Measurements from ENCODE around the gene PRICKLE1. TPM values are rescaled to one million over a fixed set of nuclear protein-coding genes. Genes with fewer than 3 reads are reported as not detected.

Gene PRICKLE1
- total and polyA plus RNA-seq, 2 of the 4 experiments (the other 2 are of a cell fraction), result 21.3 to 21.7 TPM

DNA sequence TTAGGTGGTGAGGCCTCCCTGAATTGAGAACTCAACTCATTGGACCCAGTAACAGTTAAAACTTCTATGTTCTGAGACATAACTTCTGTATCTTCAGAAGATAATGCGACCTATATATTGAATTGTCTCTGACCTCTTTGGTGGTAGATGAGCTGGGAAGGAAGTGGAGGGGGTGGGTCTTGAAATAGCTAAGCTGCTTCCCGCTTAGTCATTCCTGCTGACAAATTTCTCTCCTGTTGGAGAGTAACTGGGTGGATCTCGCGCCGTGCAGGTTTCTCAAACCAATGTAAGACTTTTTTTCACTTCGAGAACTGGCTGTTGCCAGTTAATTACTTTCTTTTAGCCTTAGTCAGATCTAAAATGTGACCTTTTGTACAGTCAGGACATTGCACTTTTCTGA lies 162.8 kb downstream of the PRICKLE1 start:
- Histone ChIP-seq H3K9me3 (ENCODE audit: control insufficient read depth, insufficient read depth, low read length) (no peaks in the 10 kb centered on the region), H3K27me3 (ENCODE audit: control insufficient read depth, insufficient read depth, low read length) (no peaks in the 10 kb centered on the region), H3K56ac (ENCODE audit: extremely low read depth, insufficient read depth, low read length) (no peak overlapping the region), H3K9me1 (ENCODE audit: insufficient read depth, low read length) (no peaks in the 10 kb centered on the region; the same call in 1 of the 2 replicates), H3K23ac (ENCODE audit: low read depth, low read length) (no peak overlapping the region), H2BK20ac (ENCODE audit: low read depth, low read length) (no peak overlapping the region), H2BK120ac (ENCODE audit: low read depth, low read length) (no peak overlapping the region), H3K4me2 (ENCODE audit: low read depth, low read length) (no peak overlapping the region), H3K36me3 (ENCODE audit: control insufficient read depth, insufficient read depth, low read length) (peaks cover 3% of the 10 kb centered on the region; the same call in 1 of the 2 replicates), H4K8ac (ENCODE audit: low read depth in 2 of 2, low read length in 2 of 2) (no peak overlapping the region), H2AK9ac (replicated peaks; ENCODE audit: low read depth, low read length, poor library complexity) (no peak overlapping the region), H3K18ac (ENCODE audit: low read depth, low read length) (no peak overlapping the region), H2AK5ac (ENCODE audit: low read depth, low read length) (no peak overlapping the region), H3K4me3 (ENCODE audit: insufficient read depth, low read depth, low read length) (no peak overlapping the region), H3K9ac (ENCODE audit: low read depth, low read length) (no peak overlapping the region), H4K91ac (ENCODE audit: insufficient read depth, low read depth, low read length) (no peak overlapping the region), H2BK15ac (ENCODE audit: low read depth, low read length) (no peak overlapping the region), H2AFZ (replicated peaks; ENCODE audit: low read length, poor library complexity) (no peak overlapping the region), H3K27ac (ENCODE audit: insufficient read depth, low read length) (no peak overlapping the region), H3K4me1 (ENCODE audit: control insufficient read depth, insufficient read depth, low read length) (peaks cover 2% of the 10 kb centered on the region), H2BK5ac (ENCODE audit: low read depth, low read length, poor library complexity, severe bottlenecking) (no peak overlapping the region), H3K14ac (replicated peaks; ENCODE audit: low read depth, low read length) (no peak overlapping the region), H3K4ac (ENCODE audit: low read depth, low read length) (no peak overlapping the region), H4K5ac (ENCODE audit: low read depth, low read length) (no peak overlapping the region), H4K20me1 (ENCODE audit: insufficient read depth, low read length) (no peaks in the 10 kb centered on the region), H3K79me1 (ENCODE audit: low read depth in 1 of 2, low read length in 2 of 2) (peaks cover 6 to 21% of the 10 kb centered on the region in 2 experiments; a peak in 3 of 4 replicates)
- WGBS, 2 experiments (ENCODE audit: extremely low coverage in 2 of 2, insufficient read length in 1 of 2), result 80% methylated on average over 1 of the region's 6 CpGs; no CpG with 5 or more reads in 1 of the 2 experiments
- no peak; the same call in 1 of the 2 replicates for ATAC-seq (ENCODE audit: low read depth)
- ChIA-PET POLR2A (ENCODE audit: unreplicated experiment) (interaction anchor here (0.5 kb wide), 1 partner anchor 528 kb away, joined by 3 read pairs; no protein-coding TSS in a partner anchor), CTCF (no interaction called here)
- intact Hi-C loops (cut with micrococcal nuclease) (no loop called here), in situ Hi-C loops (cut with MboI; ENCODE audit: low sequenced_read_pairs) (no loop called here), dilution Hi-C loops (cut with HindIII; ENCODE audit: low sequenced_read_pairs, unreplicated experiment) (no loop called here)
- TF ChIP-seq RAD21 (IDR thresholded peaks at IDR 0.05; ENCODE audit: low read length) (no peak), CEBPB (IDR thresholded peaks at IDR 0.05; ENCODE audit: low read depth, low read length) (no peak), POLR2A (IDR thresholded peaks at IDR 0.05; ENCODE audit: low read depth, low read length) (no peak), MXI1 (IDR thresholded peaks at IDR 0.05; ENCODE audit: borderline replicate concordance, low read depth, low read length) (no peak), RCOR1 (IDR thresholded peaks at IDR 0.05; ENCODE audit: insufficient replicate concordance, low read length) (no peak), RFX5 (IDR thresholded peaks at IDR 0.05; ENCODE audit: low read depth, low read length) (no peak), NFE2L2 (IDR thresholded peaks at IDR 0.05; ENCODE audit: low read depth, low read length) (0 out of 2 replicates have a peak, but pooled peaks have one; percentile 25)
- TF ChIP-seq, protein P1, sequence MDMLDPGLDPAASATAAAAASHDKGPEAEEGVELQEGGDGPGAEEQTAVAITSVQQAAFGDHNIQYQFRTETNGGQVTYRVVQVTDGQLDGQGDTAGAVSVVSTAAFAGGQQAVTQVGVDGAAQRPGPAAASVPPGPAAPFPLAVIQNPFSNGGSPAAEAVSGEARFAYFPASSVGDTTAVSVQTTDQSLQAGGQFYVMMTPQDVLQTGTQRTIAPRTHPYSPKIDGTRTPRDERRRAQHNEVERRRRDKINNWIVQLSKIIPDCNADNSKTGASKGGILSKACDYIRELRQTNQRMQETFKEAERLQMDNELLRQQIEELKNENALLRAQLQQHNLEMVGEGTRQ (IDR thresholded peaks at IDR 0.05; ENCODE audit: low read depth, low read length), result no peak
- TF ChIP-seq, protein P2, sequence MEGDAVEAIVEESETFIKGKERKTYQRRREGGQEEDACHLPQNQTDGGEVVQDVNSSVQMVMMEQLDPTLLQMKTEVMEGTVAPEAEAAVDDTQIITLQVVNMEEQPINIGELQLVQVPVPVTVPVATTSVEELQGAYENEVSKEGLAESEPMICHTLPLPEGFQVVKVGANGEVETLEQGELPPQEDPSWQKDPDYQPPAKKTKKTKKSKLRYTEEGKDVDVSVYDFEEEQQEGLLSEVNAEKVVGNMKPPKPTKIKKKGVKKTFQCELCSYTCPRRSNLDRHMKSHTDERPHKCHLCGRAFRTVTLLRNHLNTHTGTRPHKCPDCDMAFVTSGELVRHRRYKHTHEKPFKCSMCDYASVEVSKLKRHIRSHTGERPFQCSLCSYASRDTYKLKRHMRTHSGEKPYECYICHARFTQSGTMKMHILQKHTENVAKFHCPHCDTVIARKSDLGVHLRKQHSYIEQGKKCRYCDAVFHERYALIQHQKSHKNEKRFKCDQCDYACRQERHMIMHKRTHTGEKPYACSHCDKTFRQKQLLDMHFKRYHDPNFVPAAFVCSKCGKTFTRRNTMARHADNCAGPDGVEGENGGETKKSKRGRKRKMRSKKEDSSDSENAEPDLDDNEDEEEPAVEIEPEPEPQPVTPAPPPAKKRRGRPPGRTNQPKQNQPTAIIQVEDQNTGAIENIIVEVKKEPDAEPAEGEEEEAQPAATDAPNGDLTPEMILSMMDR (conservative IDR thresholded peaks at IDR 0.05; ENCODE audit: low read depth, low read length), result no peak
- no TSS peak for BruUV-seq (replicated peaks)
- DNase-seq, result peak; percentile 72
